Keratinocyte (primary cell): Measurements from ENCODE around the gene SERPINB11. TPM values are rescaled to one million over a fixed set of nuclear protein-coding genes. Genes with fewer than 3 reads are reported as not detected.

Experiments used
- DNase-seq: peaks from one replicate; pipeline ENCODE4 v3.0.0-alpha.2; 2011; ENCODE audit warnings: low read depth, missing footprints, low spot score
- FAIRE-seq: peaks from 2 replicates; lab custom pipeline; 2011; peaks lifted over from hg19 to GRCh38; lab: Jason Lieb, UNC
- H2AFZ ChIP-seq: 2 replicates; pipeline ENCODE4 v1.6.0; 2012; ENCODE audit warnings: low read length, control low read depth, inconsistent platforms; ENCODE audit not compliant: control insufficient read depth
- H3K27ac ChIP-seq: 2 replicates; pipeline ENCODE4 v1.5.1; 2011; ENCODE audit warnings: low read length; ENCODE audit not compliant: control insufficient read depth, insufficient read depth
- H3K27me3 ChIP-seq: 3 replicates; pipeline ENCODE4 v1.6.0; 2011; ENCODE audit warnings: low read length; ENCODE audit not compliant: control insufficient read depth, insufficient read depth; ENCODE audit errors: extremely low read depth
- H3K36me3 ChIP-seq, 2 experiments: 2 replicates in 1 of 2; 3 replicates in 1 of 2; pipeline ENCODE4 v1.5.1; 2011; ENCODE audit warnings: low read length in 2 of 2, mild to moderate bottlenecking in 1 of 2; ENCODE audit not compliant: control insufficient read depth in 2 of 2, insufficient read depth in 2 of 2; ENCODE audit errors: extremely low read depth in 1 of 2
- H3K4me1 ChIP-seq: 3 replicates; pipeline ENCODE4 v1.5.1; 2011; ENCODE audit warnings: low read length; ENCODE audit not compliant: control insufficient read depth, insufficient read depth; ENCODE audit errors: extremely low read depth
- H3K4me2 ChIP-seq: 3 replicates; pipeline ENCODE4 v1.6.0; 2011; ENCODE audit warnings: low read depth, low read length; ENCODE audit not compliant: control insufficient read depth, insufficient read depth; ENCODE audit errors: extremely low read depth
- H3K4me3 ChIP-seq, 3 experiments: fragments of 200-600 bp in 1 of 3; sonication (generic) in 1 of 3; 2 replicates in 2 of 3; 3 replicates in 1 of 3; pipeline ENCODE4 v1.5.1; 2011 to 2016; ENCODE audit warnings: low read length in 3 of 3, mild to moderate bottlenecking in 3 of 3, control low read depth in 2 of 3, inconsistent platforms in 1 of 3, low read depth in 1 of 3, mixed read lengths in 1 of 3, mixed run types in 1 of 3, moderate library complexity in 1 of 3; ENCODE audit not compliant: control insufficient read depth in 2 of 3, insufficient read depth in 2 of 3; ENCODE audit errors: extremely low read depth in 1 of 3
- H3K79me2 ChIP-seq: 2 replicates; pipeline ENCODE4 v1.6.0; 2012; ENCODE audit warnings: low read length; ENCODE audit not compliant: control insufficient read depth, insufficient read depth
- H3K9ac ChIP-seq: 3 replicates; pipeline ENCODE4 v1.6.0; 2011; ENCODE audit warnings: low read length; ENCODE audit not compliant: control insufficient read depth, insufficient read depth; ENCODE audit errors: extremely low read depth
- H3K9me1 ChIP-seq: 3 replicates; pipeline ENCODE4 v1.6.0; 2011; ENCODE audit warnings: low read length; ENCODE audit not compliant: control insufficient read depth, insufficient read depth; ENCODE audit errors: extremely low read depth
- H3K9me3 ChIP-seq: 2 replicates; pipeline ENCODE4 v1.5.1; 2012; ENCODE audit warnings: low read depth, low read length; ENCODE audit not compliant: control insufficient read depth
- H4K20me1 ChIP-seq: 3 replicates; pipeline ENCODE4 v1.6.0; 2011; ENCODE audit warnings: low read length; ENCODE audit not compliant: control insufficient read depth, insufficient read depth; ENCODE audit errors: extremely low read depth
- CTCF ChIP-seq, 3 experiments: IDR thresholded peaks in 1 of 3; conservative IDR thresholded peaks in 1 of 3; optimal IDR thresholded peaks in 1 of 3; 2 replicates in 2 of 3; 3 replicates in 1 of 3; pipeline versions ENCODE3 to v1.5.1; 2011; ENCODE audit warnings: low read length in 3 of 3, mild to moderate bottlenecking in 3 of 3, moderate library complexity in 2 of 3, control low read depth in 1 of 3, inconsistent platforms in 1 of 3; ENCODE audit not compliant: insufficient read depth in 2 of 3; ENCODE audit errors: extremely low read depth in 1 of 3
- EZH2 ChIP-seq: IDR thresholded peaks from one replicate; pipeline ENCODE4 v1.6.1; 2012; ENCODE audit warnings: inconsistent platforms, mild to moderate bottlenecking, low read length, moderate library complexity
- dilution Hi-C: fragments of 300-500 bp; cut with MboI; formaldehyde crosslinking; loops from one replicate; pipeline ENCODE4 v1.7.0; 2020; ENCODE audit warnings: low sequenced_read_pairs; ENCODE audit not compliant: extremely low pct_ligation_motif_present
- polyA plus RNA-seq, 5 experiments: library from polyadenylated mRNA; depleted of rRNA in 3 of 5; stranded (reverse) in 3 of 5; stranded (forward) in 1 of 5; unstranded in 1 of 5; fragments of >200 nt; gene quantifications; 1 replicate in 1 of 5; 2 replicates in 3 of 5; 3 replicates in 1 of 5; pipeline versions ENCODE4 v1.2.1 to v1.2.3, GENCODE V29; 2011 to 2012; ENCODE audit warnings: missing spikeins in 2 of 5, low read depth in 1 of 5, low replicate concordance in 1 of 5

SERPINB11 gene
- polyA plus RNA-seq, 1 donor (not counting 4 experiments of a cell fraction or from before 2014, with no cell fraction given), result not detected

- dilution Hi-C loops, result no loop called here
- Histone ChIP-seq H4K20me1 (no peaks in the 10 kb centered on the region), H3K9me3 (no peaks in the 10 kb centered on the region), H3K9me1 (no peaks in the 10 kb centered on the region), H3K4me2 (no peak overlapping the region), H3K27ac (no peak overlapping the region), H3K79me2 (no peaks in the 10 kb centered on the region), H3K27me3 (no peaks in the 10 kb centered on the region), H3K4me3 (no peak overlapping the region), H3K9ac (no peak overlapping the region), H3K36me3 (no peaks in the 10 kb centered on the region), H3K4me1 (peaks cover 21% of the 10 kb centered on the region), H2AFZ (no peak overlapping the region)
- DNase-seq, result no peak
- TF ChIP-seq CTCF (optimal IDR thresholded peaks at IDR 0.05 in 1 of 3, IDR thresholded peaks at IDR 0.05 in 1 of 3, conservative IDR thresholded peaks at IDR 0.05 in 1 of 3; ENCODE audit: extremely low read depth in 1 of 3, insufficient read depth in 2 of 3, low read length in 3 of 3), result no peak
- TF ChIP-seq EZH2, result no peak
- peak; percentile 41 for FAIRE-seq
Observed at GRCh38 chr18:63681449-63682340, 21.1 kb upstream of the SERPINB11 start.

GRCh38 chr18:63683152-63683551, 19.6 kb upstream of the SERPINB11 start:
- no peaks in the 10 kb centered on the region for H3K79me2 ChIP-seq
- dilution Hi-C loops, result no loop called here
- peaks cover 21% of the 10 kb centered on the region for H3K4me1 ChIP-seq
- TF ChIP-seq CTCF (optimal IDR thresholded peaks at IDR 0.05 in 1 of 3, IDR thresholded peaks at IDR 0.05 in 1 of 3, conservative IDR thresholded peaks at IDR 0.05 in 1 of 3; ENCODE audit: extremely low read depth in 1 of 3, insufficient read depth in 2 of 3, low read length in 3 of 3) (no peak), EZH2 (no peak)
- H2AFZ ChIP-seq, result peak overlapping the region; percentile 85
- H4K20me1 ChIP-seq, result no peaks in the 10 kb centered on the region
- no peaks in the 10 kb centered on the region for H3K27me3 ChIP-seq
- peak overlapping the region; percentile 81 for H3K27ac ChIP-seq
- no peaks in the 10 kb centered on the region for H3K36me3 ChIP-seq
- no peaks in the 10 kb centered on the region for H3K9me3 ChIP-seq
- DNase-seq, result peak; percentile 75
- H3K4me2 ChIP-seq, result peak overlapping the region; percentile 68
- no peak overlapping the region for H3K4me3 ChIP-seq
- H3K9ac ChIP-seq, result peak overlapping the region; percentile 53
- no peaks in the 10 kb centered on the region for H3K9me1 ChIP-seq
- FAIRE-seq, result peak; percentile 95
